ENCODE results near the gene LELP1. TPM values are rescaled to one million over a fixed set of nuclear protein-coding genes. Genes with fewer than 3 reads are reported as not detected.

LELP1 gene
- total RNA-seq, 1 donor from 2014 or later = not detected

Other genes with a start within 250 kb of the LELP1 start
- gene SPRR4, start 232.8 kb upstream of the LELP1 start, total RNA-seq = not detected
- not detected for gene SPRR1A, start 219.3 kb upstream of the LELP1 start, total RNA-seq
- gene SPRR3, start 201.7 kb upstream of the LELP1 start, total RNA-seq = not detected
- gene SPRR1B, start 172.2 kb upstream of the LELP1 start, total RNA-seq = not detected
- not detected for gene SPRR2D, start 162.3 kb upstream of the LELP1 start, total RNA-seq
- not detected for gene SPRR2A, start 145.9 kb upstream of the LELP1 start, total RNA-seq
- gene SPRR2B, start 131.8 kb upstream of the LELP1 start, total RNA-seq = not detected
- not detected for gene SPRR2E, start 108.9 kb upstream of the LELP1 start, total RNA-seq
- gene SPRR2F, start 89.9 kb upstream of the LELP1 start, total RNA-seq = not detected
- gene SPRR2G, start 52.5 kb upstream of the LELP1 start, total RNA-seq = not detected
- not detected for gene PRR9, start 14.2 kb downstream of the LELP1 start, total RNA-seq
- not detected for gene LORICRIN, start 56.3 kb downstream of the LELP1 start, total RNA-seq
- not detected for gene PGLYRP3, start 109.5 kb downstream of the LELP1 start, total RNA-seq
- not detected for gene PGLYRP4, start 145.4 kb downstream of the LELP1 start, total RNA-seq
- gene S100A9, start 154.4 kb downstream of the LELP1 start, total RNA-seq = 218 TPM
- gene S100A12, start 172.2 kb downstream of the LELP1 start, total RNA-seq = 23.0 TPM
- gene S100A8, start 187.6 kb downstream of the LELP1 start, total RNA-seq = 67.3 TPM
- gene S100A7A, start 213.1 kb downstream of the LELP1 start, total RNA-seq = not detected